KMS-11 (cell line): ENCODE measurements around the gene SERPINA3.

ENCODE experiments used
- H2AFZ ChIP-seq: fragments of 200-600 bp; sonication (generic); 2 replicates; pipeline ENCODE4 v1.6.1; 2016; ENCODE audit warnings: antibody characterized with exemption, mixed run types, low read depth
- H3K27ac ChIP-seq: fragments of 200-600 bp; sonication (generic); 2 replicates; pipeline ENCODE4 v1.6.1; 2016; ENCODE audit warnings: mild to moderate bottlenecking, mixed run types
- H3K27me3 ChIP-seq: fragments of 200-600 bp; sonication (generic); 2 replicates; pipeline ENCODE4 v1.6.1; 2017; ENCODE audit warnings: mild to moderate bottlenecking, low read depth, mixed run types, moderate library complexity; ENCODE audit not compliant: insufficient read depth
- H3K36me3 ChIP-seq: fragments of 200-600 bp; sonication (generic); 2 replicates; pipeline ENCODE4 v1.6.1; 2017; ENCODE audit warnings: mild to moderate bottlenecking, mixed run types; ENCODE audit not compliant: insufficient read depth
- H3K4me1 ChIP-seq: fragments of 200-600 bp; sonication (generic); 2 replicates; pipeline ENCODE4 v1.6.1; 2016; ENCODE audit warnings: mild to moderate bottlenecking, low read depth, mixed run types; ENCODE audit not compliant: poor library complexity, severe bottlenecking
- H3K4me2 ChIP-seq: fragments of 200-600 bp; sonication (generic); 2 replicates; pipeline ENCODE4 v1.7.0; 2016; ENCODE audit warnings: mild to moderate bottlenecking, mixed run types
- H3K4me3 ChIP-seq: fragments of 200-600 bp; sonication (generic); IDR thresholded peaks from 2 replicates; pipeline ENCODE4 v1.6.1; 2017; ENCODE audit warnings: low read depth, low read length, mixed read lengths; ENCODE audit not compliant: insufficient read depth
- H3K79me2 ChIP-seq: fragments of 200-600 bp; sonication (generic); 2 replicates; pipeline ENCODE4 v1.6.1; 2016; ENCODE audit warnings: low read depth, mixed run types; ENCODE audit not compliant: insufficient read depth
- H3K9ac ChIP-seq: fragments of 200-600 bp; sonication (generic); 2 replicates; pipeline ENCODE4 v1.6.1; 2016; ENCODE audit warnings: mild to moderate bottlenecking, mixed run types
- H4K20me1 ChIP-seq: fragments of 200-600 bp; sonication (generic); 2 replicates; pipeline ENCODE4 v1.6.1; 2016; ENCODE audit warnings: mild to moderate bottlenecking, mixed run types; ENCODE audit not compliant: insufficient read depth
- TF ChIP-seq, protein P1 (sequence below): fragments of 200-600 bp; sonication (generic); conservative IDR thresholded peaks from 2 replicates; pipeline ENCODE4 v1.6.1; 2017; ENCODE audit warnings: low read depth, mild to moderate bottlenecking, antibody characterized with exemption, low read length, moderate library complexity, mixed read lengths

SERPINA3 gene

DNA sequence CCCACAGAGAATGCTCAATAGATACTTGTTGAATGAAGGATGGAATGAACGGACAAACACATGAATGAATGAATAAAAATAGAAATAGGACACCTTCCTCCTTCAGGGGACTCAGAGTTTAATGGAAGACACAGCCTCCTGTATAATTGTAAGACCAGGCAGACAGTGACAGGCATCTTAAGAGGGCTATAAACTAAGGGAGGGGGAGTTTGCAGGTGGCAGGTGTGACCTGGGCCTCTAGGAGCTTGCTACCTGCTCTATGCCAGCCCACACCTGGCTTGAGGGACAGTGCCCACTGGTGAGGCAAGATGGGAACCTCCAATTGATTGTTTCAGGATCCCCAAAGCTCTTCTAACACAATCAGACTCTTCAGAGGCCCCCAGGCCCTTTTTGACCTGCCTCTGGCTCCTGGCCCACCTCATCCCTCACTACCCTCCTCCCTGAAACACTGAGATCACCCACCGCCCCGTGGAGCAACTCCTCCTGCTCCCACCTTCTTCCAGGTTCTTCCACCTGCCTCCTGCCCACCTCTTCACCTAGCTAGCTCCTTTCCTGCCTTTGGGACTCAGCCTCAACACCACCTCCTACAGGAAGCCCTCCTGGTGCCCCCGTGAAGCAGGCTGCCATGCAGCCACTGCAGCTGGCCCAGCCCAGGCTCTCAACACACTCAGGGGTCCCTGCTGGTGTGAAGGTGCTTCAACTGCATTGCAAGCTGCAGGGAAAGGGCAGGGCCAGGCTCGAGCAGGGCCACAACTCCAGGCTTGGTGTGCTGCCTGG, 9.4 kb downstream of the SERPINA3 start:
- Histone ChIP-seq H3K27ac (no peak overlapping the region), H4K20me1 (no peaks in the 10 kb centered on the region), H3K79me2 (no peaks in the 10 kb centered on the region), H2AFZ (no peak overlapping the region), H3K27me3 (no peaks in the 10 kb centered on the region), H3K4me3 (no peak overlapping the region), H3K4me1 (no peaks in the 10 kb centered on the region), H3K9ac (no peak overlapping the region), H3K4me2 (no peak overlapping the region), H3K36me3 (no peaks in the 10 kb centered on the region)
- TF ChIP-seq, protein P1, sequence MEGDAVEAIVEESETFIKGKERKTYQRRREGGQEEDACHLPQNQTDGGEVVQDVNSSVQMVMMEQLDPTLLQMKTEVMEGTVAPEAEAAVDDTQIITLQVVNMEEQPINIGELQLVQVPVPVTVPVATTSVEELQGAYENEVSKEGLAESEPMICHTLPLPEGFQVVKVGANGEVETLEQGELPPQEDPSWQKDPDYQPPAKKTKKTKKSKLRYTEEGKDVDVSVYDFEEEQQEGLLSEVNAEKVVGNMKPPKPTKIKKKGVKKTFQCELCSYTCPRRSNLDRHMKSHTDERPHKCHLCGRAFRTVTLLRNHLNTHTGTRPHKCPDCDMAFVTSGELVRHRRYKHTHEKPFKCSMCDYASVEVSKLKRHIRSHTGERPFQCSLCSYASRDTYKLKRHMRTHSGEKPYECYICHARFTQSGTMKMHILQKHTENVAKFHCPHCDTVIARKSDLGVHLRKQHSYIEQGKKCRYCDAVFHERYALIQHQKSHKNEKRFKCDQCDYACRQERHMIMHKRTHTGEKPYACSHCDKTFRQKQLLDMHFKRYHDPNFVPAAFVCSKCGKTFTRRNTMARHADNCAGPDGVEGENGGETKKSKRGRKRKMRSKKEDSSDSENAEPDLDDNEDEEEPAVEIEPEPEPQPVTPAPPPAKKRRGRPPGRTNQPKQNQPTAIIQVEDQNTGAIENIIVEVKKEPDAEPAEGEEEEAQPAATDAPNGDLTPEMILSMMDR, result no peak

DNA sequence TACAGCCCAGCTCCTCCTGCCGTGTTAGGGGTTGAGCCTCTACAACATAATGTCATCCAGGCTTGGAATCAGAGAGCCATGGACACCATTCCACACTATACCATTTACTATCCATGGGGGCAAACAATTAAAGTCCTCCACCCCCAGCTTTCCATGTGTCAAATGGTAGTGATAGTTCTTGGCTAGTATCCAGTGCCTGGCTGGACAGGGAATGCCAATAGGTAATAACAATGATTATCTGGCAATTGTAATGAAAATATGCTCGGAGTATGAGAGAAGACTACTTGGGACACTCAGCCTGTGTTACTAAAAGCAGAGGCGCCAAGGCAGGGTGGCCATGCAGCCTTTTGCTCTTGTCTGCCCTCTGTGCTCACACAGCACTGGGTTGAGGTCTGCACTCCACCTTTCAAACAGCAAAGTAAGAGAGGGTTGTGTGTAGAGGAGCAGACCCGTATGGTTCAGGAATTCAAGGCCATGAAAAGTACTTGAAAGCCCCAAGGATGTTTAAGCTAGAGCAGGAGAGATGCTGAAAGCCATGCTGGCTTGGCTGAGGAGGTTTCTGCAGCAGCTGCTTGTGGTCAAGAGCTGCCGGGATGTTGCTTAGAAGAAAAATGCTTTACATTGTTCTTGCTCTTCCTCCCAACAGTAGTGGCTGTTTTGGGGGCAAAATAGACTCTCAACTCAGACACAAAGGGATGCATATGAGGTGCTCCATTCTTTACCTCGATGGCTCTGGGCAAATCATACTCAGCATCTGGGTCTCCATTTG, 10.6 kb downstream of the SERPINA3 start:
- Histone ChIP-seq H3K36me3 (no peaks in the 10 kb centered on the region), H3K27me3 (no peaks in the 10 kb centered on the region), H3K9ac (no peak overlapping the region), H4K20me1 (no peaks in the 10 kb centered on the region), H2AFZ (no peak overlapping the region), H3K27ac (no peak overlapping the region), H3K4me3 (no peak overlapping the region), H3K4me1 (no peaks in the 10 kb centered on the region), H3K4me2 (no peak overlapping the region), H3K79me2 (no peaks in the 10 kb centered on the region)
- TF ChIP-seq, protein P1, result no peak

DNA sequence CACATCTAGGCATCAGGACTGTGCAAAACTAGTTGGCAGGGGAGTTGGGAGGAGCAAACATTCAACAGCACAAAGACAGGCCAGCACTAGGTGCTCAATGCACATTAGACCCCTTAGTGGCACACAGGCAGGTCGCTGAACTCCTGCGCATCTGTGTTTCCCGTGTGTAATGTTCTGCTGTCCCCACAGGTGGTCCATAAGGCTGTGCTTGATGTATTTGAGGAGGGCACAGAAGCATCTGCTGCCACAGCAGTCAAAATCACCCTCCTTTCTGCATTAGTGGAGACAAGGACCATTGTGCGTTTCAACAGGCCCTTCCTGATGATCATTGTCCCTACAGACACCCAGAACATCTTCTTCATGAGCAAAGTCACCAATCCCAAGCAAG, 11.2 kb downstream of the SERPINA3 start:
- Histone ChIP-seq H3K4me3 (no peak overlapping the region), H4K20me1 (no peaks in the 10 kb centered on the region), H2AFZ (no peak overlapping the region), H3K79me2 (no peaks in the 10 kb centered on the region), H3K9ac (no peak overlapping the region), H3K27me3 (no peaks in the 10 kb centered on the region), H3K27ac (no peak overlapping the region), H3K4me2 (no peak overlapping the region), H3K4me1 (no peaks in the 10 kb centered on the region), H3K36me3 (no peaks in the 10 kb centered on the region)
- TF ChIP-seq, protein P1, result no peak

DNA sequence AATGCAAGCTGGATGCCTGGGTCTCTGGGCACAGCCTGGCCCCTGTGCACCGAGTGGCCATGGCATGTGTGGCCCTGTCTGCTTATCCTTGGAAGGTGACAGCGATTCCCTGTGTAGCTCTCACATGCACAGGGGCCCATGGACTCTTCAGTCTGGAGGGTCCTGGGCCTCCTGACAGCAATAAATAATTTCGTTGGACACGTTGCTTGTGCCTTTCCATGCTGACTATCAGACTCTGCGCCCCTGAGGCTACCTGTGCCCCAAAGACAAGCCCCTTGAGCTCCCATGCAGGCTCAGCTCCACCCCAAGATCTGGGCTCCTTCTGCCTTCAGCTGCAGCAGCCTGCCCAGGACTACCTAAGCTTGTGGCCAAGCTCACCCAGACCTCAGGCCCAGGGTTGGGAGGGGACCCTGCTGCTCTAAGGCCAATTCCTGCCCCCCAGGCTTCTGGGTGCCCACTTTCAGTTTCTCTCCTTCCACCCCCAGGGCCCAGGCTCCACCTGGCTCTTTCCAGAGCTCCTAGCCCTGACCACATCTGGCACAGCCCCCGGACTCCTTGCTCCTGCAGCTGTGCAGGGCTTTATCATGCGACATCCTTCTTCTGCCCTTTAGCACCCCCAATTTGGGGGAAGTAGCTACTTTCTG, 11.8 kb downstream of the SERPINA3 start:
- Histone ChIP-seq H2AFZ (no peak overlapping the region), H3K36me3 (no peaks in the 10 kb centered on the region), H3K4me3 (no peak overlapping the region), H4K20me1 (no peaks in the 10 kb centered on the region), H3K79me2 (no peaks in the 10 kb centered on the region), H3K4me1 (no peaks in the 10 kb centered on the region), H3K9ac (no peak overlapping the region), H3K4me2 (no peak overlapping the region), H3K27me3 (no peaks in the 10 kb centered on the region), H3K27ac (no peak overlapping the region)
- TF ChIP-seq, protein P1, result no peak
